Renal pelvis (tissue), 3 donors: ENCODE data around the gene ZNF512B. TPM values are rescaled to one million over a fixed set of nuclear protein-coding genes. Genes with fewer than 3 reads are reported as not detected.

ENCODE experiments used
- polyA plus RNA-seq, 3 donors: library from polyadenylated mRNA; unstranded; fragments of 120-200 nt; gene quantifications; one replicate each; pipeline ENCODE4 v1.2.1, GENCODE V29; 2013; ENCODE audit not compliant: insufficient read length in 3 of 3

ZNF512B gene
- polyA plus RNA-seq, 3 donors = 30.5 to 35.0 (median 32.6) TPM

Other genes with a start within 250 kb of the ZNF512B start
- 10 to 100 TPM; 11.8 to 13.4 (median 12.4) TPM for gene LIME1, start 233.3 kb downstream of the ZNF512B start, polyA plus RNA-seq
- 100 to 1,000 TPM; 107 to 147 (median 140) TPM for gene SLC2A4RG, start 230.2 kb downstream of the ZNF512B start, polyA plus RNA-seq
- 10 to 100 TPM; 16.8 to 23.5 (median 19.5) TPM for gene ZBTB46, start 138.7 kb downstream of the ZNF512B start, polyA plus RNA-seq
- not detected for gene ABHD16B, start 108.4 kb downstream of the ZNF512B start, polyA plus RNA-seq
- 100 to 1,000 TPM in 1 of 3 donors, 10 to 100 TPM in 2; 85.7 to 102 (median 94.7) TPM for gene TPD52L2, start 104.7 kb downstream of the ZNF512B start, polyA plus RNA-seq
- gene DNAJC5, start 74.8 kb downstream of the ZNF512B start, polyA plus RNA-seq = 10 to 100 TPM; 30.3 to 35.8 (median 34.7) TPM
- gene UCKL1, start 13.5 kb downstream of the ZNF512B start, polyA plus RNA-seq = 10 to 100 TPM; 54.0 to 66.1 (median 64.6) TPM
- gene SAMD10, start 9.7 kb upstream of the ZNF512B start, polyA plus RNA-seq = 10 to 100 TPM; 10.0 to 12.0 (median 11.1) TPM
- gene PRPF6, start 11.2 kb upstream of the ZNF512B start, polyA plus RNA-seq = 10 to 100 TPM; 87.4 to 97.2 (median 92.1) TPM
- 1 to 10 TPM; 1.3 to 1.5 (median 1.3) TPM for gene C20orf204, start 66.3 kb upstream of the ZNF512B start, polyA plus RNA-seq
- gene SOX18, start 79.7 kb upstream of the ZNF512B start, polyA plus RNA-seq = 10 to 100 TPM in 2 of 3 donors, 1 to 10 TPM in 1; 8.0 to 14.1 (median 13.0) TPM
- 10 to 100 TPM; 88.2 to 97.1 (median 93.6) TPM for gene TCEA2, start 93.3 kb upstream of the ZNF512B start, polyA plus RNA-seq
- gene RGS19, start 109.6 kb upstream of the ZNF512B start, polyA plus RNA-seq = 1 to 10 TPM; 6.0 to 7.9 (median 6.7) TPM
- 1 to 10 TPM in 2 of 3 donors, under 1 TPM in 1; 0.94 to 1.2 (median 1.1) TPM for gene OPRL1, start 110.2 kb upstream of the ZNF512B start, polyA plus RNA-seq
- gene LKAAEAR1, start 114.5 kb upstream of the ZNF512B start, polyA plus RNA-seq = under 1 TPM in 2 of 3 donors, not detected in 1; 0.36 TPM
- gene NPBWR2, start 137.6 kb upstream of the ZNF512B start, polyA plus RNA-seq = not detected
- under 1 TPM; 0.44 to 0.80 (median 0.61) TPM for gene MYT1, start 194.5 kb upstream of the ZNF512B start, polyA plus RNA-seq